ENCODE results near the gene CIAO1.

The CIAO1 gene

DNA sequence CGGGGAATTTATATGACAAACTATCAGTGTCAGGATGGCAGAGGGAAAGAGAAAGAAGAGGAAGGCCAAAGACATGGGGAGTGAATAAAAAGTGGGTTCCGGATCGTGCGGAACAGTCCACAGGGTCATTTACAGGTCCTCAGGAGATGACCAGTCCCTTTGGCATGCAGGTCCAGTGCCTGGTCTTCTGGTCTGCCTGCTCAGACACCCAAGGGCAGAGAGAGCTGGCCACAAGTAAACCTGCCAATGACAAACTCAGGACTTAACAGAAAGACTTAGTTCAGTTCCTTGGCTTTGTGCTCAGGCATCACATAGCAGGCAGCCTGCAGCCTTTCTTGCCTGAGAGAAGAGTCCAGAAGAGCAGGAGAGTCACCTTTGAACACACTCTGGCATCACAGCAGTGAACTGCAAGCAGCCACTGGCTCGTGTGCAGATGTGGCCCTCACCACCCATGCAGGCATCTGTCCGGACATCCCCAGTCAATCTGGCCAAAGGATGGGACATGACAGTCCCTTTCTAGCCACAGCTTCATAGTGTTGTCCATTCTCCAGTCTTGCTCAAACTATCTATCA, 14.2 kb upstream of the CIAO1 start:
- peak; percentile 80 for DNase-seq

DNA sequence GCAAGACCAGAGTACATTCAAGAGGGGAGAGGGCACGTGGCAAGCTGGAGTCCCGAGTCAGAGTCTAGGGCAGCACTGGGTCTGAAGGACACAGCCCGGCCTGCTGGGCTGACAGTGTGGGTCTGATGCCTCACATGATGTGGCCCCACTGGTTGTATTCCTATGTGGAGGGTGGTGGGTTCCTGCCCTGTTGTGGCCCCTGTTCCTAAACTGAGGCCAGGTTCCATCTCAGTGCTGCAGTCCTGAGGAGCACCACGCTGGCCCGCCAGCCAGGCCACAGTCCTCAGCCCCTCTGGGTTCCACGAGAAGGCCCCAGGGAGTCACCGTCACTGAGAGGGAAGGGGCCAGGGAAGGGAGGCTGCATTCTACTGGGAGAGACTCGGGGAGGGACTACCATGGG, 13.5 kb upstream of the CIAO1 start:
- DNase-seq, result no peak

DNA sequence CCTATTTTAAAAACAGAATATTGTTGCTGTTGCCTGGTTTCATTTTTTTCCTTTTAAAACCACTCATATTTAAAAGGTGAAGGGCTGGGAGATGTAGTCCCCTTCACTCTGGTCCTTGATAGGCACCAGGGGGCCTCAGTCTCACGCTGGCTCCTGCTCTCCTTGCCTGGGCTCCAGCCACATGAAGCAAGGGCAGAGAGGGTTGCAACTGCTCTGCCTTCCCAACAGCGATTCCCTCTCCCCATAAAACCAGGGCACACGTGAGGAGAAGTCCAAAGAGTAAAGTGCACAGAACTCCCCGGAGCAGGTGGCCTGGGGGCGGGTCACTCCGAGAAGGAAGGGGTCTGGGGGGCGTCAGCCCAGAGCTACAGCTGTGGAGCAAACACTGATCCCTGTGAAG, 13.0 kb upstream of the CIAO1 start:
- no peak for DNase-seq

DNA sequence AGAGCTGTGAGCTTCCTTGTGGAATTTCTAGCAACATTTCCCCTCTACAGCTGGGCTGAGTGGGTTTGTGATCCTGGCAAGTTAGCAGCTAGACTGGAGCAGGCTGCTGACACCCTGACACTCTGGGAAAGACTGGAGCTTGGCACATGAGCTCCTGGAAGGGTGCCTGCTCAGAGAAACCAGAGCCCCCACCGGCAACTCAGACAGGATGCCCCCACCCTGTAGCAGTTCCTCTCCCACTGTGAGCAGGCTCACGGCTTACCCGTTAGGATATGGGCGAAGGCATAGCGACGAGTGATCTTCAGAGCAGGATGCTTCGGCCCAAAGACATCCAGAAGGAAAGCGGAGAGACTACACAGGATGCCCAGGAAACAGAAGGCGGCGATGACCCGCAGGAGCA, 11.5 kb upstream of the CIAO1 start:
- DNase-seq, result no peak

DNA sequence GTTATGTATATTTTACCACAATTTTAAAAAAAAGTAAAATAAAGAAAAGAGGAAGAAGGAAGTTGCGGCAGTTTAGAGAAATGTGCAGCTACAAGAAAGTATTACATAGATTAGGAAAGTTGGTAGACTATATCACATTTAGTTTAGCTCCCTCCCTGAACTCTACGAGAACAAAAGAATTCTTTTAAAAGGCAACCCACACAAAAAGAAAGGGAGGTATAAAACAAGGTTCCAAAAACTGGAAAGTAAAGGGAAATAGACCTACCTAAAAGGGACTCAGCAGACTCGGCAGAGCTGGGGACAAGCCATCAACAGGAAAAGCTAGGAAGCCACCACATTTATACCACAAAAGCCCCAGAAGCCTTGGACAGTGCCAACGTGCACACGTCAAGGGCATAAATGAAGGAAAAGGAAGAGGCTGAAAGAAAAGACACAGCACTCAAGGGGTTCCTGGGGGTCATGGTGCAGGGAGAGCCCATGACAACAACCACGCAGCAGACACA, 9.4 kb upstream of the CIAO1 start:
- DNase-seq, result peak; percentile 40

DNA sequence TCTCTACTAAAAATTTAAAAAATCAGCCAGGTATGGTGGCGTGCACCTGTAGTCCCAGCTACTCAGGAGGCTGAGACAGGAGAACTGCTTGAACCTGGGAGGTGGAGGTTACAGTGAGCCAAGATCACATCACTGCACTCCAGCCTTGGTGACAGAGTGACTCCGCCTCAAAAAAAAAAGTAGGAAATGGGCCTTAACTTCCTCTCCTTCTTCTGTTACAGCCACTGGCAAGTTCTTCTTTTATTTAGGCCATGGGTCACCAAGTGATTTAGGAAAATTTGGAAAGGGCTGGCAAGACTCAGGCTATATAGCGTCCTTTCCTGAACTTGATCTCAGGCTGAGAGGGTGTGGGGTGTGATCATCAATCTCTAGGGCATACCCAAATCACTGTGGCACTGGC, 8.3 kb upstream of the CIAO1 start:
- DNase-seq, result peak; percentile 77

DNA sequence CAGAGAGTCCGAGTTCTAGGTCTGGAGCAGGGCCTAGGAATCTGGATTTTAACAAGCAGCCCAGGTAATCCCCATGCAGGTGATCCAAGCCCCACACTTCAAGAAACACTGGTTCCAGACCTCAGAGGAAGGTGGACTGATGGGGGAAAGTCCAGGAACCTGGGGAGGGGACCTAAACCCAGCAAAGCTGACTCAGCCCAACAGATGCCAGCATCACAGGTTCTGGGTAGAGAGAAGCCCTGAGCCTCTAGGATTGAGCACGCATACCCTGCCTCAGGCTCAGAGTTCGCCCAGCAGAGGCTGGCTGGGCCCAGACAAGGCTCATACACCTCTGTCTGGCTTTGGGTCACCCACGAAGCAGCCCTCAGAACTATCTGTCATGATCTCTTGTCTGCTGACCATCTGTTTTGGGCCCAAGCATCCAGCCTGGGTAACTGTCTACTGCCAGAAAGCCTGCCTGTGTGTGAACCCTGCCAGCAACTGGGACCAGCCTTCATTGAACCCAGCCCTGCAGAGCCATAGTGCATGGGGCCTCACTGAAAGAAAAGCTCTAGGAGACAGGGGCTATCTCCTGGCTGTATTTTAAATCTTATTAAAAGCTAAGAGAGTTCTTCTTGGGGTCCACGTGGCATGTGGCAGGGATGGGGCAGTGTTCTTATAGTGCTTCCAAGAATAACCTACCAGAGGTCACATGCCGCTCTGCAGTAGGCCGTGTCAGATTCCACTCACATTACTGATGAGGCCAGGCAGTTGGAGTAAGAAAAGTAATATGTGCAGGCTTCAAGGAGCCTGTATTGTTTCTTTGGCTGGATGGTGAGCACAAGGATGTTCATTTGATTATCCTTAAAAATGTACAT, 7.6 kb upstream of the CIAO1 start:
- DNase-seq, result no peak

DNA sequence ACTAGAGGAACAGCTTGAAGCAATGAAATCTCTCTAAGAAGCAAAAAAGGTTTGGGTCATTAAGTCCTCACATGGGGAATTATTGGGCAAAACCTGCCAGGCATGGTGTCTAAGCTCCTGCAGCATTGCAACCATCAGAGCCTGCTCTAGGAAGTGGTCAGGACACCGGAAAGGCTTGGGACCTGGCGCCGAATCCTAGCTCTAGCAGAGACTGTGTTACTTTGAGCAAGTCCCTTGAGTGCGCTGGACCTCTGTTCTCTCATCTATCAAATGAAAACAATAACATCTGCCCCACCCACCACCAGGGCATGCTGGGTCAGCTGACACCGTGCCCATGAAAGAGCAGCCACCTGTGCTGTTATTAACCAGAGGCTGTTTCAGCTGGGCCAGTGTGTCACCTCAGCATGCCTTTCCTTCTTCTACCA, 6.5 kb upstream of the CIAO1 start:
- DNase-seq, result no peak

DNA sequence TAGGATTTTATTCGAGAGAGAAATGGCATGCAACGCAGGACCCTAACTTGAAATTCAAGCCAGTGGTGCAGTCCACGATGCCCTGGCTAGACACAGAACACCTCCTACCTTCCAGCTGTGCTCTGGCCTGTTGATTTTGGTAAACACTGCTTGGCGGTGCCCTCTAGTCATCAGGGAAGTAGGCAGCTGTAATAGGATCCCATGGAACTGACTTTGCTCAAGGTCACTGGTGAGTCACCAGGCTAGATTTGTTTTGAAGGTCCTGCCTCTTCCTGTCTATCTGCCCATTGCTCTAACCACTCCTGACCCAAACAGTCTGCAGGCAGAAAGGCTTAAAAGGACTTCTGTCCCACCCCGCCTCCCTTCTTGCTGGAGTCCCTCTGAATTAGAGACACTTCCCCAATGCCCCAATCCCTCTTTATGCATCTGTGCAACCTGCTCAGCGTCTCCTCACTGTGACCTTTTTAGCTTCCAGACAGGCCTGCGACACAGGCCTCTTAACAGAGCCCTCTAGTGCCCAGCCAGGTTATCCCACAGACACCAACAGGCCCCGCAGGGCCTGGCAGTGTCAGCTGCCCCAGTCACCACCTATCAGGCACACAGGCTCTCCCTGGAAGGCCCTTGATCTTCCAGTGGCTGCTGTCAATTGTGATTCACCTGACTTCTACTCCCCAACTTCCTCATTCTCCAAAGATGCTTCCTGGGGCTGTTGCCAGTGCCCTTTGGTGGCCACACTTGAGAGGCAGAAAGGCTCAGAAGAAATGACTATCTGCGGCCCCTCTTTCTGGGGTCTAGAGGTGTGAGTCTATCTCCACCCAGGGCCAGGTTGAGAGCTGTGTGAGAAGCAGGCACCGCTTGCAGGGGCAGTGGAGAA, 5.4 kb upstream of the CIAO1 start:
- peak; percentile 83 for DNase-seq

DNA sequence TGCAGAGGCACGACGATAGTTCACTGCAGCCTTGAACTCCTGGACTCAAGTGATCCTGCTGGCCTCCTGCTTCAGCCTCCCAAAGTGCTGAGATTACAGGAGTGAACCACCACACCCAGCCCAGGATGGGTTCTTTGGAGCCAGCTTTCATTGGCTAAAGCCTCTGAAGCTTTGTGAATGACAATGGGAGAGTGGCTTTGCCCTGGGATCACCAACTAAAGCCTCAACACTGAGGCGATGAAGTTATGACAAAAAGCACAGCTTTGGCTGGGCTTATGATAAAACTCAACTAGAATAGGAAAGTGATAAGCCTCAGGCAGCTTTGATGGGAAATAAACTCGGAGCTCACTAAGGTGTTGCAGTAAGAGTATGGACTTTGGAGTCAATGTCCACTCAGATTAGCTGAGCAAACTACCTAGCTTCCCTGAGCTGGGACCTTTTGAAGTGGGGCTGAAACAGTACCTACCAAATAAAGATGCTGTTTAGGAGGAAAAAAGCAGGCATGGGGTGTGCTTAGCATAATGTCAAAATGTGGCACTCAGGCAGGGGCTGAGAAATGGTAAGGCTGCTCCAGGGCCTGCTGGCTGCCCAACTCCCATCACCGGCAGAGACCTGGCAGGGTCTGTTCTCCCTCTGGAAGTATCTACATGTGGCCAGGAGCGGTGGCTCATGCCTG, 4.6 kb upstream of the CIAO1 start:
- no peak for DNase-seq

DNA sequence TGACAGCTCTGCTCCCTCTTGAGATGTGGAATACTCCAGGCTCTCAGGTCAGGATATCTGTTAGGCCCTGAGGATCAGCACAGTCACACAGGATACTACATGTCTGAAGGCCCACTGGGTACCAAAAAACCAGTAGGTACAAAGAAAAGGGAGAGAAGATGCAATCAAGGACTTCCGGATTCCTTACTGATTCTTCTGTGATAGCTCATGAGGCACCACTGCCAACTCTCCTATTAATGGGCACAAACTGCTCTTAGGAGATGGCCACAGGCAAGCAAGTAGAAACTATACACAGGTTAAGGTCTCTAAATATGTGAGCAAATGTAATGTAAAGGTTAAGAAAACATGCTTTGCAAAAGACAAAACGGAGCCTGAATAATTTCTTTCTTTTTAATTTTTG, 3.7 kb upstream of the CIAO1 start:
- no peak for DNase-seq

DNA sequence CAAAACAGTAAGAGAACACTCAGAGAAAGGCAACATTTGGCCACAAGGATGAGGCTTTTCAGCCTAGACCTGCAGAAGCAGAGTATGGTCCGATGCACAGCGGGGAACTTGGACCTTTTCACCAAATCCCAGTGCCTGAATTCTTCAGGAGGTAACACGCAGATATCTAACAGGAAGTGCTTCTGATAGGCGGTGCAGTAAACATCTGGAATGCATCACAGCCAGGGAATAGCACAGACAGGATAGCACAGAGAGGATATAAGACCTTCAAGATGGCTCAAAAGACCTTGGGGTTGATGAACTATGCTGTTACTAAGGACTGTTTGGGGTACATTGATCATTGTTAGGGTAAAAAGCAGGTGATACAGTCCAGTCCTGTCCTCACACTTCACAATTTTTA, 1.9 kb upstream of the CIAO1 start:
- no peak for DNase-seq

DNA sequence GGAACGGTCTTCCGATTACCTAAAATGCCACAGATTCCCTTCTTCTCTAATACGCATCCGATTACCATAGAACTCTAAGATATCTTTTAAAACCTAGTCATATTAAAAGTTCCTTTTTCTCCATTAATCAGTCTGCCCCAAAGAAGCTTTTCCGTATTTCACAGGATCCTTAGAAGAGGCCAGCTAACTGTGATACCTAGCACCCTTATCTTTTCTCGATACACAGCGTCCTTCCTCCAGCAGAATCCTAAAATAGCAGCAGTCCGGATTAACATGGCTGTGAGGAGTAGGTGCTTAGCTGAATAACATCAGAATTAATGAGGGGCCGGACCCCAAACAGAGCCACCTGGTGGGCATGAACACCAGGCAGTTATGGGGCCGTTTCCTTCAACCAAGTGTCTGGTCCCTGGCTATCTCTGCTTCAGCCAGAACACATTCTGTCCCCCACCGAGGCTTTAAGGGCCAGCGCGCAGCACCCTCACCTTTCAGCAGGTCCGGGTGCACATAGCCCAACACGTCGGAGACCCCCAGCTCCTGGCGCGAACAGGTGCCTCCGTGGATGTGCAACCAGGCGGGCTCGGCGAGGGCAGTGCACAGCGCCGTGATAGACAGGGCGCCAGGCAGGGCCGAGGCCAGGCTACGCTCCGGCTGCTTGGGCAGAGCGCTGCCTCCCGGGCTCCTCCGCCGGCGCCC, 1.2 kb upstream of the CIAO1 start:
- DNase-seq, result peak; percentile 50

DNA sequence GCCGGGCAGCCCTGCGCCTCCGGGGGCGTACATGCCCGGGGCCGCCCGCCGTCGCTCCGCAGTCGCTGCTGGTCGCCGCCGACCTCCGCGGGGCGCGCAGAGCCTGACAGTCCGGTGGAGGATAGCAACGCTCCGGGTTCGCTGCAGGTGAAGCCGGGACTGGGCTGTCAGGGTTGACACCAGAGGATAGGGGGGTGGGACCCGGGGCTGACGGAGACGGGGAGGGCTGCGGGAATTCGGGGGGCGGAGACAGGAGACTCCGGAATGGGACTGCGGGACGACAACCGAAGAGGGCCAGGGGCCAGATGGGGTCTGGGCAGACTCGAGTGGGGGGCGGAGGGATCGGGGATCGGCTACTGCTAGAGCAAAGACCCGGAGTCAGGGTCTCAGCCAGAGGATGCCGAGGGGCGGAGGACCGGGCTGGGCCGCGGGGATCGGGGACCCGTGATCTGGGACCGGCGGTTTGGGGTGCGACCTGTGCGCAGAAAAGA, 631 bp upstream of the CIAO1 start:
- DNase-seq, result peak; percentile 27

DNA sequence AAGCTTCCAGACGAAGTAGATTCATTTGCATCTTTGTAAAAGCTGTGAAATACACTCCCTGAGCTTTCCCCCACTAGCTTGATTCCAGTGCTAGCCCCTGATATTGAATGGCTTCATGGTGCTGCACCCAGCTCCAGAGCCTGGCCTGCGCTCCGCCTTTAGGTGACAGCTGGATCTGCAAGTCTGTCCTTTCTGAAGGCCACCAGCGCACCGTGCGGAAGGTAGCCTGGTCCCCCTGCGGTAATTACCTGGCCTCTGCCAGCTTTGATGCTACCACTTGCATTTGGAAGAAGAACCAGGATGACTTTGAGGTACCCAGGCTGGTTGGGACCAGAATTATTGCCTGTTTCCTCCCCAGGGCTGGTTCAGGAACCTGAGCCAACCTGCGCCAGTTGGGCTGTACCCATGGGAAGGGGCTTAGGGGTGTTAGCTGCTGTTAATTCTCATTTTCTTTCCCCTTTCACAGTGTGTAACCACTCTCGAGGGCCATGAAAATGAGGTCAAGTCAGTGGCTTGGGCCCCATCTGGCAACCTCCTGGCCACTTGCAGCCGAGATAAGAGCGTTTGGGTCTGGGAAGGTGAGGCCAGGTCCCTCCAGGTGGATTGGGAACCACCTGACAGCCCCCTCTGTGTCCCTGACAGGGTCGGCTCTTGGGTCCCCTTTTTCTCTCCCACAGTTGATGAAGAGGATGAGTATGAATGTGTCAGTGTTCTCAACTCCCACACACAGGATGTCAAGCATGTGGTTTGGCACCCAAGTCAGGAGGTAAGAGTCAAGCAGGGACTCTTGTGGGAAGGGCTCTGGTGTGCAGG, 1.3 kb downstream of the CIAO1 start:
- DNase-seq, result peak; percentile 51

DNA sequence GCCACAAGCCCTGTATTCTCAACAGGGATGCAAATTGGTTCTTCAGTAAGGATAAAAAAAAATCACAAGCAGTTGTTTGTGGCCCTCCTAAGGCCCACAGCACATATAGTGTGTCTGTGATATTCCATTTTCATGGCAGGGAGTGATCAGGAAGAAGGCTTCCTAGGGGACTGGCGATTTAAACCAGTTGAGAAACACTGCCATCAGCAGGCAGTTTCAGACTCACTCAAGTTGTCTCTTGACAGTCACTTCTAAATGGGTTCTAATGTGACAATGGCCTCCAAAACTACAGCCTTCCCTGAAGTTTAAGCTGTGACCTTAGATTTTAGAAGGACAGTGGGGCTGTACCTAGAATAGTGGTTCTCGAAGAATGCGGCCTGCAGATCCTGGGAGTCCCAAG, 6.0 kb downstream of the CIAO1 start:
- DNase-seq, result no peak

DNA sequence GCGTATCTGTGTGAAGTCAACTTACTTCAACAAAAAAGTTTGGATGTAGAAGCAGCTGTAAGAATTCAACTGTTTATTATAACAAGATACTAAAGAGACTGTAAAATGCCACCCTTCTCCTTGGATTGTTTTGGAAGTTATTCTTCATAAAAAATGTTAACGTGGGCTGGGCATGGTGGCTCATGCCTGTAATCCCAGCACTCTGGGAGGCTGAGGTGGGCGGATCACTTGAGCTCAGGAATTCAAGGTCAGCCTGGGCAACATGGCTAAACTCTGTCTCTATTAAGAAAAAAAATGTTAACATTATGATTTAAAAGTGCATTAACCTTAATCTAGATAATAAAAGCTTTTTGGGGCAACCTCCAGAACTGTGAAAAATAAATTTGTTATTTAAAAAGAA, 7.7 kb downstream of the CIAO1 start:
- no peak for DNase-seq

DNA sequence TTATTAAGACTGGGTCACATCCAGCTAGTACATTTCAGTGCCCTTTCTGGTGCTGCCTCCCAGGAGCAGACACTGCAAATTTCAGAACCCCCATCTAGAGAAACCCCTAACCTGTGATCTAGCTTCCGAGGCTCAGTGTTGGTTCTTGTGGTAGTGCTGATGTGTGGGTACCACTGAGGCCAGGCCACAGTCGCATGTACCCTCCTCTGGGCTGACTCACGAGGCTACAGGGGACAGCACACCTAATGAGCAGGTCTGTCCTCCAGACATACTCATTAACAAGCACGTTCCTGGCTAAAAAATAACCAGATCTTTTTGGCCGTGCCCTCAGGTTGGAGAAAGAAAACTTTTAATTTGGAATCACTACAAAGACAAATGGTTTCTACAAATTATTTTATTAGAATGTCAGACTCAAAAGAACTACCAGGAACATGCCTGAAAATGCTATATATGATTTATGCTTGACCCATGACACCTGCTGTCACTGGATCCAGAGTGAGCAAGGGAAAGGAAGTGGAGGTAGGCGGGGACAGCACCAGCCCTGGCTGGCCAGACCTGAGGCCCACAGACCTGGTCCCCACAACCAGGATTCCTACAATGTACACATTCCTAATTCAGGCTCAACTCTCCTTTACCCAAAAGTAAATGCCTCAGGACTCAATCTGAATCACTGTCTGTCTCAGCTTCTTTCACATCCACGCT, 8.5 kb downstream of the CIAO1 start:
- no peak for DNase-seq

DNA sequence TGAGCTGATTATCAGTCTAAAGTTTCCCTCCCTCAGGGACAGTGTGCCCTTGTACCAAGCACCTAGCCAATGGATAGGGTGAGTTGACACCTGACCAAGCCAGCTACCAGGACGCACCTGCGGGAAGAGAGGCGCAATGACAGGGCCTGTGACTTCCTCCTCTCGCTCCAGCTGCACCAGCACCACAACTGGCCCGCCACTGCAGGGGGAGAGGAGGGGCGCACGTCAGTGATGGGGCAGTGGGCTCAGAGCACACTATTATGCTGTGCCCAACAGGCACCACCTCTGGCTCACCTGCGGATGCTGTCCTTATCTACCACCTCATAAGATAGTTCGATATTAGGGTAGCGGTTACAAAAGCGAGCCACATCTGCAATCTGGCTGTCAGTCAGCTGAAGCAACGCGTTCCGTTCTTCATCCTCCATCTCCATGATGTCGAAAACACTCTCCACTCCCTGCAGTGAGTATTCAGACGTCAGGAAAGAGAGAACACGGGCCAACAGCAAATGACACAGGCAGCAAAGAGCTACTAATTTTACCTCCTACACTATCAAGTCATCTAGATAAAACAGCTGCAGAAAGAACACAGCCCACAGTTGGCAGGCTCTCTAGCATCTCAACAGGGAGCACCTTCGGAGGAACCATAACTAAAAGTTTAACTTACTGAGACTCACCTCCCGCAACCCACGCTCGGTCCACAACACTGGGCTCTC, 10.9 kb downstream of the CIAO1 start:
- no peak for DNase-seq
